Fibroblast of pulmonary artery (primary cell): ENCODE results near the gene TMEM50B.
A peak's percentile ranks its signal among the peaks of the same experiment; 100 is the strongest.

ENCODE experiments used
- DNase-seq: peaks from one replicate; pipeline ENCODE4 v3.0.0-alpha.2; 2010; ENCODE audit warnings: low read depth
- H3K4me3 ChIP-seq: replicated peaks from 2 replicates; pipeline ENCODE4 v1.5.1; 2011; ENCODE audit warnings: low read depth, mild to moderate bottlenecking, control low read depth, low read length, moderate library complexity
- CTCF ChIP-seq: IDR thresholded peaks from 2 replicates; pipeline ENCODE4 v1.5.1; 2011; ENCODE audit warnings: mild to moderate bottlenecking, control low read depth, low read length, inconsistent platforms; ENCODE audit errors: missing control alignments

Gene TMEM50B

GRCh38 chr21:33479679-33480480, at the start of gene TMEM50B:
Gene TMEM50B (minus strand): TSS chr21:33479974. CDS start chr21:33468885, 11,089 bp downstream.
- H3K4me3 ChIP-seq: peak within 1 kb of the TSS; percentile 87
- DNase-seq: peak; percentile 96
- peak; percentile 27 for TF ChIP-seq CTCF

GRCh38 chr21:33522953-33523349, 43.2 kb upstream of the TMEM50B start:
- no peak for DNase-seq
- no peak for TF ChIP-seq CTCF
- no peak overlapping the region for H3K4me3 ChIP-seq

GRCh38 chr21:33522297-33522952, 42.7 kb upstream of the TMEM50B start:
- no peak for TF ChIP-seq CTCF
- DNase-seq: no peak
- H3K4me3 ChIP-seq: no peak overlapping the region

- no peak overlapping the region for H3K4me3 ChIP-seq
- no peak for TF ChIP-seq CTCF
- DNase-seq: no peak
Observed at GRCh38 chr21:33518899-33519298, 39.1 kb upstream of the TMEM50B start.

GRCh38 chr21:33514229-33514628, 34.5 kb upstream of the TMEM50B start:
- no peak for TF ChIP-seq CTCF
- H3K4me3 ChIP-seq: no peak overlapping the region
- peak; percentile 43 for DNase-seq

- TF ChIP-seq CTCF: no peak
- no peak for DNase-seq
- H3K4me3 ChIP-seq: no peak overlapping the region
Observed at GRCh38 chr21:33512481-33512880, 32.7 kb upstream of the TMEM50B start.
